ENCODE measurements around the gene EME1. TPM values are rescaled to one million over a fixed set of nuclear protein-coding genes. Genes with fewer than 3 reads are reported as not detected.
"Not testable (repeated sequence)": the region's sequence is repeated elsewhere in the genome, so short reads cannot be mapped to it uniquely, and the experiment has no call there.

The EME1 gene
- total RNA-seq, 2 experiments from 2014 or later: 0.36 to 0.92 TPM

- intact Hi-C loops (cut with DNase I, micrococcal nuclease): no loop called here
Measured at GRCh38 chr17:50331085-50331791, 41.8 kb upstream of the EME1 start.

GRCh38 chr17:50332196-50332595 lies 40.8 kb upstream of the EME1 start:
- H3K4me3 ChIP-seq (ENCODE audit: low read length): no peak overlapping the region
- no peak overlapping the region for H3K4me3 Mint-ChIP-seq
- H3K27me3 Mint-ChIP-seq: peaks cover 3% of the 10 kb centered on the region
- no peak overlapping the region for H3K27ac ChIP-seq (ENCODE audit: low read depth in 1 of 2, low read length in 2 of 2)
- no peak for TF ChIP-seq CTCF (IDR thresholded peaks at IDR 0.05)
- H3K27me3 ChIP-seq (ENCODE audit: control insufficient read depth in 1 of 2, insufficient read depth in 2 of 2, low read length in 2 of 2): peaks cover 0 to 3% of the 10 kb centered on the region in 2 experiments
- ATAC-seq (ENCODE audit: poor library complexity): no peak
- intact Hi-C loops (cut with DNase I, micrococcal nuclease): no loop called here
- no peaks in the 10 kb centered on the region for H3K36me3 Mint-ChIP-seq (ENCODE audit: low read depth)
- no peaks in the 10 kb centered on the region for H3K4me1 ChIP-seq (ENCODE audit: insufficient read depth, low read length)
- H3K36me3 ChIP-seq (ENCODE audit: insufficient read depth, low read length): no peaks in the 10 kb centered on the region
- no peak for DNase-seq
- H3K9me3 Mint-ChIP-seq: no peaks in the 10 kb centered on the region
- peaks cover 12% of the 10 kb centered on the region for H3K4me1 Mint-ChIP-seq (ENCODE audit: low read depth)
- H3K9me3 ChIP-seq (ENCODE audit: control insufficient read depth in 1 of 2, insufficient read depth in 1 of 2, low read length in 2 of 2): no peaks in the 10 kb centered on the region
- POLR2A ChIA-PET: no interaction called here
- no peak overlapping the region for H3K27ac Mint-ChIP-seq
- CTCF ChIA-PET: no interaction called here

More at GRCh38 chr17:50331085-50331791, 41.8 kb upstream of the EME1 start:
- ChIA-PET POLR2A (no interaction called here), CTCF (no interaction called here)
- Mint-ChIP-seq H3K36me3 (ENCODE audit: low read depth) (no peaks in the 10 kb centered on the region), H3K27me3 (no peaks in the 10 kb centered on the region), H3K4me3 (no peak overlapping the region), H3K9me3 (no peaks in the 10 kb centered on the region), H3K4me1 (ENCODE audit: low read depth) (peaks cover 12% of the 10 kb centered on the region), H3K27ac (no peak overlapping the region)
- no peaks in the 10 kb centered on the region for H3K9me3 ChIP-seq (ENCODE audit: control insufficient read depth in 1 of 2, insufficient read depth in 1 of 2, low read length in 2 of 2)
- no peak for TF ChIP-seq CTCF (IDR thresholded peaks at IDR 0.05)
- peaks cover 0 to 3% of the 10 kb centered on the region in 2 experiments for H3K27me3 ChIP-seq (ENCODE audit: control insufficient read depth in 1 of 2, insufficient read depth in 2 of 2, low read length in 2 of 2)
- no peaks in the 10 kb centered on the region for H3K36me3 ChIP-seq (ENCODE audit: insufficient read depth, low read length)
- DNase-seq (no peak), ATAC-seq (ENCODE audit: poor library complexity) (no peak)
- H3K4me3 ChIP-seq (ENCODE audit: low read length): no peak overlapping the region
- no peak overlapping the region for H3K27ac ChIP-seq (ENCODE audit: low read depth in 1 of 2, low read length in 2 of 2)
- H3K4me1 ChIP-seq (ENCODE audit: insufficient read depth, low read length): no peaks in the 10 kb centered on the region

GRCh38 chr17:50333291-50334057 lies 39.6 kb upstream of the EME1 start:
- H3K4me3 ChIP-seq (ENCODE audit: low read length); H3K4me3 Mint-ChIP-seq; intact Hi-C loops (cut with DNase I, micrococcal nuclease); H3K27me3 Mint-ChIP-seq; H3K36me3 ChIP-seq (ENCODE audit: insufficient read depth, low read length); ATAC-seq (ENCODE audit: poor library complexity); H3K36me3 Mint-ChIP-seq (ENCODE audit: low read depth); CTCF ChIA-PET; H3K4me1 ChIP-seq (ENCODE audit: insufficient read depth, low read length); H3K27ac Mint-ChIP-seq; DNase-seq; H3K9me3 Mint-ChIP-seq; POLR2A ChIA-PET; H3K27ac ChIP-seq (ENCODE audit: low read depth in 1 of 2, low read length in 2 of 2); H3K9me3 ChIP-seq (ENCODE audit: control insufficient read depth in 1 of 2, insufficient read depth in 1 of 2, low read length in 2 of 2); H3K27me3 ChIP-seq (ENCODE audit: control insufficient read depth in 1 of 2, insufficient read depth in 2 of 2, low read length in 2 of 2): not testable (repeated sequence)
- H3K4me1 Mint-ChIP-seq (ENCODE audit: low read depth): peaks cover 12% of the 10 kb centered on the region

All from CD4-positive, alpha-beta T cell (primary cell).